H1 (cell line): Measurements from ENCODE around the gene SLC9C2. TPM values are rescaled to one million over a fixed set of nuclear protein-coding genes. Genes with fewer than 3 reads are reported as not detected.

Experiments
- CTCF ChIA-PET: fragments of 300-600 bp; sonication (Branson Sonifier 250); formaldehyde crosslinking; loops from one replicate; lab custom pipeline; 2021; ENCODE audit not compliant: partially characterized antibody; lab: Charles Lee
- POLR2A ChIA-PET: fragments of 300-600 bp; sonication (Branson Sonifier 250); formaldehyde crosslinking; loops from one replicate; lab custom pipeline; 2021; ENCODE audit warnings: inconsistent platforms; ENCODE audit not compliant: partially characterized antibody; lab: Charles Lee
- DNase-seq, 2 experiments: peaks; one replicate each; pipeline versions ENCODE4 v3.0.0 to v3.0.0-alpha.2; 2010 to 2022; ENCODE audit warnings: low spot score in 2 of 2, low read depth in 1 of 2, mixed read lengths in 1 of 2
- FAIRE-seq: peaks from 2 replicates; lab custom pipeline; 2011; peaks lifted over from hg19 to GRCh38; lab: Jason Lieb, UNC
- H2AFZ ChIP-seq: 2 replicates; pipeline ENCODE4 v1.8.1; 2012; ENCODE audit warnings: low read length, inconsistent platforms
- H2AK5ac ChIP-seq: 2 replicates; pipeline ENCODE4 v1.6.1; 2013; ENCODE audit warnings: low read depth, low read length
- H2BK120ac ChIP-seq: replicated peaks from 2 replicates; pipeline ENCODE3; 2013; ENCODE audit warnings: low read depth, low read length, inconsistent platforms
- H2BK12ac ChIP-seq: 2 replicates; pipeline ENCODE4 v1.6.1; 2013; ENCODE audit warnings: low read depth, low read length
- H2BK15ac ChIP-seq: 2 replicates; pipeline ENCODE4 v1.6.1; 2013; ENCODE audit warnings: low read length
- H2BK20ac ChIP-seq: 2 replicates; pipeline ENCODE4 v1.6.1; 2013; ENCODE audit warnings: low read length
- H2BK5ac ChIP-seq: 2 replicates; pipeline ENCODE4 v1.6.1; 2013; ENCODE audit warnings: low read depth, low read length
- H3K14ac ChIP-seq: 2 replicates; pipeline ENCODE4 v1.6.1; 2013; ENCODE audit warnings: inconsistent platforms; ENCODE audit not compliant: insufficient read length
- H3K18ac ChIP-seq: 2 replicates; pipeline ENCODE4 v1.6.1; 2013; ENCODE audit warnings: low read length; ENCODE audit errors: extremely low read depth
- H3K23ac ChIP-seq: 2 replicates; pipeline ENCODE4 v1.6.1; 2013; ENCODE audit warnings: inconsistent platforms; ENCODE audit not compliant: insufficient read length
- H3K23me2 ChIP-seq: 2 replicates; pipeline ENCODE4 v1.6.1; 2013; ENCODE audit warnings: low read depth, low read length
- H3K27ac ChIP-seq: 2 replicates; pipeline ENCODE4 v1.6.1; 2011; ENCODE audit warnings: low read depth, low read length, inconsistent platforms
- H3K27me3 ChIP-seq, 4 experiments: replicated peaks in 1 of 4; 1 replicate in 1 of 4; 2 replicates in 3 of 4; pipeline versions ENCODE4 v1.6.1 to v1.8.1; 2011 to 2013; ENCODE audit warnings: low read length in 3 of 4, mild to moderate bottlenecking in 3 of 4, inconsistent platforms in 2 of 4, mixed read lengths in 2 of 4, moderate library complexity in 1 of 4; ENCODE audit not compliant: control insufficient read depth in 3 of 4, insufficient read depth in 3 of 4; ENCODE audit errors: extremely low read depth in 1 of 4
- H3K36me3 ChIP-seq, 4 experiments: 2 replicates each; pipeline versions ENCODE4 v1.6.1 to v1.8.1; 2011 to 2013; ENCODE audit warnings: mild to moderate bottlenecking in 4 of 4, low read length in 3 of 4, moderate library complexity in 2 of 4, control low read depth in 1 of 4, inconsistent platforms in 1 of 4; ENCODE audit not compliant: insufficient read depth in 4 of 4, control insufficient read depth in 2 of 4
- H3K4ac ChIP-seq: replicated peaks from 2 replicates; pipeline ENCODE3; 2013; ENCODE audit warnings: low read length, low read depth, mixed read lengths, inconsistent platforms; ENCODE audit not compliant: insufficient read length
- H3K4me1 ChIP-seq, 4 experiments: replicated peaks in 1 of 4; 1 replicate in 1 of 4; 2 replicates in 3 of 4; pipeline versions ENCODE4 v1.6.1 to v1.8.1; 2011 to 2013; ENCODE audit warnings: low read length in 3 of 4, inconsistent platforms in 2 of 4, mixed read lengths in 1 of 4; ENCODE audit not compliant: insufficient read depth in 4 of 4, control insufficient read depth in 3 of 4
- H3K4me2 ChIP-seq, 2 experiments: 2 replicates each; pipeline versions ENCODE4 v1.6.1 to v1.8.1; 2011 to 2013; ENCODE audit warnings: low read depth in 2 of 2, low read length in 2 of 2, control low read depth in 1 of 2, inconsistent platforms in 1 of 2, mild to moderate bottlenecking in 1 of 2; ENCODE audit not compliant: insufficient read depth in 1 of 2
- H3K4me3 ChIP-seq, 4 experiments: fragments of 200-600, 300-600 bp in 1 of 4; sonication (generic), shearing (Covaris generic), sonication (Bioruptor Twin) in 1 of 4; 2 replicates each; pipeline versions ENCODE4 v1.5.1 to v1.8.1; 2011 to 2016; ENCODE audit warnings: low read length in 4 of 4, low read depth in 3 of 4, control low read depth in 2 of 4, inconsistent platforms in 2 of 4, mild to moderate bottlenecking in 2 of 4, mixed read lengths in 1 of 4, moderate library complexity in 1 of 4; ENCODE audit not compliant: insufficient read depth in 2 of 4; ENCODE audit errors: extremely low read depth in 1 of 4
- H3K56ac ChIP-seq: replicated peaks from 2 replicates; pipeline ENCODE3; 2013; ENCODE audit warnings: low read depth, mild to moderate bottlenecking, mixed read lengths, low read length, inconsistent platforms; ENCODE audit not compliant: insufficient read length
- H3K79me1 ChIP-seq: 2 replicates; pipeline ENCODE4 v1.6.1; 2013; ENCODE audit warnings: low read depth, low read length, control low read depth
- H3K79me2 ChIP-seq, 2 experiments: 2 replicates each; pipeline versions ENCODE4 v1.6.1 to v1.8.1; 2012 to 2013; ENCODE audit warnings: low read length in 2 of 2, mild to moderate bottlenecking in 2 of 2, inconsistent platforms in 1 of 2; ENCODE audit not compliant: insufficient read depth in 2 of 2, control insufficient read depth in 1 of 2
- H3K9ac ChIP-seq, 4 experiments: replicated peaks in 1 of 4; 1 replicate in 1 of 4; 2 replicates in 3 of 4; pipeline versions ENCODE4 v1.6.1 to v1.8.1; 2011 to 2013; ENCODE audit warnings: low read depth in 3 of 4, low read length in 3 of 4, control low read depth in 2 of 4, mild to moderate bottlenecking in 2 of 4, moderate library complexity in 2 of 4, inconsistent platforms in 1 of 4; ENCODE audit errors: extremely low read depth in 1 of 4
- H3K9me3 ChIP-seq, 2 experiments: 2 replicates each; pipeline versions ENCODE4 v1.6.1 to v1.8.1; 2012 to 2013; ENCODE audit warnings: mild to moderate bottlenecking in 2 of 2, moderate library complexity in 2 of 2, control low read depth in 1 of 2, inconsistent platforms in 1 of 2, low read depth in 1 of 2, low read length in 1 of 2, mixed read lengths in 1 of 2; ENCODE audit not compliant: insufficient read depth in 2 of 2
- H4K20me1 ChIP-seq, 2 experiments: replicated peaks in 1 of 2; 2 replicates each; pipeline versions ENCODE3 to v1.8.1; 2011 to 2013; ENCODE audit warnings: inconsistent platforms in 2 of 2, low read length in 2 of 2, mild to moderate bottlenecking in 1 of 2; ENCODE audit not compliant: insufficient read depth in 2 of 2, control insufficient read depth in 1 of 2
- H4K5ac ChIP-seq: 2 replicates; pipeline ENCODE4 v1.6.1; 2013; ENCODE audit warnings: low read length, low read depth, mixed read lengths, inconsistent platforms; ENCODE audit not compliant: insufficient read length
- H4K8ac ChIP-seq: 2 replicates; pipeline ENCODE4 v1.8.0; 2013; ENCODE audit warnings: mild to moderate bottlenecking, moderate library complexity, low read length, inconsistent platforms; ENCODE audit not compliant: insufficient read depth; ENCODE audit errors: extremely low read depth
- H4K91ac ChIP-seq: replicated peaks from 2 replicates; pipeline ENCODE3; 2013; ENCODE audit warnings: low read length, mixed read lengths, inconsistent platforms; ENCODE audit not compliant: insufficient read length
- BACH1 ChIP-seq: IDR thresholded peaks from 2 replicates; pipeline ENCODE4 v1.6.1; 2012; ENCODE audit warnings: low read length, improper control_type of control experiment
- POLR2AphosphoS5 ChIP-seq: IDR thresholded peaks from 2 replicates; pipeline ENCODE4 v1.6.1; 2011; ENCODE audit warnings: low read depth, low read length
- RNF2 ChIP-seq: fragments of 200-900, 300-1000 bp; sonication (generic); IDR thresholded peaks from 2 replicates; pipeline ENCODE4 v1.7.1; 2016; ENCODE audit warnings: borderline replicate concordance, low read depth, mild to moderate bottlenecking, antibody characterized with exemption, low read length; ENCODE audit not compliant: poor library complexity, severe bottlenecking; ENCODE audit errors: missing control alignments
- SIRT6 ChIP-seq: IDR thresholded peaks from one replicate; pipeline ENCODE4 v1.7.1; 2012; ENCODE audit warnings: low read length, inconsistent platforms
- WGBS, 2 experiments: shearing (Covaris generic) in 1 of 2; methylation state at CpG; one replicate each; pipeline versions ENCODE4 v1.1.6 to v1.1.7; 2013 to 2015; ENCODE audit warnings: low lambda C conversion rate in 2 of 2, mixed read lengths in 2 of 2, inconsistent platforms in 1 of 2, low coverage in 1 of 2, missing lambda C conversion rate in 1 of 2; ENCODE audit not compliant: insufficient replicate concordance in 2 of 2, insufficient coverage in 1 of 2, insufficient read length in 1 of 2; ENCODE audit errors: extremely low coverage in 1 of 2, missing lambda C conversion rate in 1 of 2; 5-methylcytosine and 5-hydroxymethylcytosine counted together
- polyA plus RNA-seq, 7 experiments: library from polyadenylated mRNA; depleted of rRNA in 3 of 7; stranded (reverse) in 5 of 7; unstranded in 2 of 7; fragments of >200 nt in 5 of 7; fragments of 200-250 nt in 2 of 7; gene quantifications; 1 replicate in 5 of 7; 2 replicates in 1 of 7; 4 replicates in 1 of 7; pipeline versions ENCODE4 v1.2.1 to v1.2.3, GENCODE V29; 2011 to 2013; ENCODE audit warnings: missing spikeins in 2 of 7, mixed read lengths in 2 of 7
- total RNA-seq: library from RNA; stranded (reverse); fragmentation: NEBNext Ultra II Directional; extraction: Animal tissue kit (Norgen Biotek cat#: 25700); gene quantifications from 2 replicates; pipeline ENCODE4 v1.2.1, GENCODE V29; 2021

SLC9C2 gene
- total and polyA plus RNA-seq, 2 of the 8 experiments (the other 6 are each of a cell fraction or from before 2014, with no cell fraction given) = not detected

DNA sequence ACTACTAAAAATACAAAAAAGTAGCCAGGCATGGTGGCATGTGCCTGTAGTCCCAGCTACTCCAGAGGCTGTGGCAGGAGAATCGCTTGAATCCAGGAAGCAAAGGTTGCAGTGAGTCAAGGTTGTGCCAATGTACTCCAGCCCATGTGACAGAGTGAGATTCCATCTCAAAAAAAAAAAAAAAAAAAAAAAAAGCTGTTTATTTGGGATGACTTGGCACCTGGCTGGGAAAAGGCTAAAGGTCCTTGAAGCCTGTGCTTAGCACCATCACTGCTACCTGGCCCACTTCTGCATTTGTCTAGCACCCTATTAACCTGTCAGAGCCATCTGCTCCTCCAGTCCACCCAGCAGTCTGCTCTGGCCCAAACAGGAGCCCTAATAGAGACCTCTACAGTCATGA lies 100.8 kb downstream of the SLC9C2 start:
- 100% methylated on average over 1 of the region's 1 CpG; no CpG with 5 or more reads in 1 of the 2 experiments for WGBS, 2 experiments
- CTCF ChIA-PET = interaction anchor here (2.0 kb wide), 1 partner anchor 72 kb away, joined by 5 read pairs; no protein-coding TSS in a partner anchor
- no peak for FAIRE-seq

More for the DNA sequence above, 100.8 kb downstream of the SLC9C2 start:
- H3K27me3 ChIP-seq = no peaks in the 10 kb centered on the region
- no peak overlapping the region for H2AK5ac ChIP-seq
- no peak overlapping the region for H2BK15ac ChIP-seq
- no peak overlapping the region for H3K23ac ChIP-seq
- H2BK12ac ChIP-seq = no peak overlapping the region
- no peak overlapping the region for H3K9ac ChIP-seq
- no peak overlapping the region for H3K4ac ChIP-seq
- no peak for DNase-seq
- H4K5ac ChIP-seq = no peak overlapping the region
- no peaks in the 10 kb centered on the region for H3K23me2 ChIP-seq
- H4K91ac ChIP-seq = no peak overlapping the region
- no peaks in the 10 kb centered on the region for H3K79me1 ChIP-seq
- H2BK5ac ChIP-seq = no peak overlapping the region
- no peak overlapping the region for H3K4me3 ChIP-seq
- H3K56ac ChIP-seq = no peak overlapping the region
- peaks cover under 1 to 7% of the 10 kb centered on the region in 2 experiments; a peak in 3 of 4 replicates for H3K9me3 ChIP-seq
- H2BK120ac ChIP-seq = no peak overlapping the region
- POLR2A ChIA-PET = no interaction called here
- H3K14ac ChIP-seq = no peak overlapping the region
- H2BK20ac ChIP-seq = no peak overlapping the region
- H4K8ac ChIP-seq = no peak overlapping the region
- H3K4me1 ChIP-seq = peaks cover 0 to 1% (median 0%) of the 10 kb centered on the region in 4 experiments; a peak in 2 of 7 replicates
- no peaks in the 10 kb centered on the region for H3K79me2 ChIP-seq
- H4K20me1 ChIP-seq = no peaks in the 10 kb centered on the region
- TF ChIP-seq SIRT6 (no peak), POLR2AphosphoS5 (no peak), BACH1 (no peak), RNF2 (no peak)
- H3K27ac ChIP-seq = no peak overlapping the region
- H3K18ac ChIP-seq = no peak overlapping the region
- H3K4me2 ChIP-seq = no peak overlapping the region
- H3K36me3 ChIP-seq = no peaks in the 10 kb centered on the region
- no peak overlapping the region for H2AFZ ChIP-seq
